BJ (cell line): Measurements from ENCODE around the gene CD3E. TPM values are rescaled to one million over a fixed set of nuclear protein-coding genes. Genes with fewer than 3 reads are reported as not detected.

Source experiments
- CTCF ChIA-PET: fragments of 350-600 bp; formaldehyde crosslinking; extraction: SDS; loops from one replicate; lab custom pipeline; 2021; ENCODE audit warnings: antibody characterized with exemption, inconsistent platforms; lab: Yijun Ruan, JAX
- POLR2A ChIA-PET: fragments of 300-600 bp; sonication (Branson Sonifier 250); formaldehyde crosslinking; extraction: SDS; loops from one replicate; lab custom pipeline; 2021; ENCODE audit warnings: antibody characterized with exemption; lab: Charles Lee
- DNase-seq: peaks from one replicate; pipeline ENCODE4 v3.0.0-alpha.2; 2011; ENCODE audit warnings: low read depth
- H3K27me3 ChIP-seq: 2 replicates; pipeline ENCODE4 v1.6.0; 2011; ENCODE audit warnings: low read length; ENCODE audit not compliant: control insufficient read depth, insufficient read depth
- H3K36me3 ChIP-seq: 2 replicates; pipeline ENCODE4 v1.5.1; 2011; ENCODE audit warnings: low read length; ENCODE audit not compliant: control insufficient read depth, insufficient read depth
- H3K4me3 ChIP-seq: 2 replicates; pipeline ENCODE4 v1.5.1; 2011; ENCODE audit warnings: low read depth, mild to moderate bottlenecking, control low read depth, low read length
- CTCF ChIP-seq: IDR thresholded peaks from 2 replicates; pipeline ENCODE4 v1.5.1; 2011; ENCODE audit warnings: low read depth, mild to moderate bottlenecking, control low read depth, inconsistent platforms, low read length, moderate library complexity; ENCODE audit not compliant: insufficient read depth
- polyA plus RNA-seq: library from polyadenylated mRNA; depleted of rRNA; stranded (reverse); fragments of >200 nt; gene quantifications from 2 replicates; pipeline ENCODE4 v1.2.3, GENCODE V29; 2011

CD3E gene
- polyA plus RNA-seq, 1 experiment = not detected

- Histone ChIP-seq H3K36me3 (no peaks in the 10 kb centered on the region), H3K27me3 (peaks cover 32% of the 10 kb centered on the region), H3K4me3 (no peak within 1 kb of the TSS)
- TF ChIP-seq CTCF = no peak
- DNase-seq = no peak
- ChIA-PET CTCF (no interaction called here), POLR2A (no interaction called here)
These were observed 40.6 kb upstream of the CD3E start, which contains the start of gene MPZL2 for GRCh38 chr11:118263695-118264568. TSS of gene MPZL2 (minus strand) at chr11:118264297. CDS start at chr11:118264153, 144 bp downstream.

DNA sequence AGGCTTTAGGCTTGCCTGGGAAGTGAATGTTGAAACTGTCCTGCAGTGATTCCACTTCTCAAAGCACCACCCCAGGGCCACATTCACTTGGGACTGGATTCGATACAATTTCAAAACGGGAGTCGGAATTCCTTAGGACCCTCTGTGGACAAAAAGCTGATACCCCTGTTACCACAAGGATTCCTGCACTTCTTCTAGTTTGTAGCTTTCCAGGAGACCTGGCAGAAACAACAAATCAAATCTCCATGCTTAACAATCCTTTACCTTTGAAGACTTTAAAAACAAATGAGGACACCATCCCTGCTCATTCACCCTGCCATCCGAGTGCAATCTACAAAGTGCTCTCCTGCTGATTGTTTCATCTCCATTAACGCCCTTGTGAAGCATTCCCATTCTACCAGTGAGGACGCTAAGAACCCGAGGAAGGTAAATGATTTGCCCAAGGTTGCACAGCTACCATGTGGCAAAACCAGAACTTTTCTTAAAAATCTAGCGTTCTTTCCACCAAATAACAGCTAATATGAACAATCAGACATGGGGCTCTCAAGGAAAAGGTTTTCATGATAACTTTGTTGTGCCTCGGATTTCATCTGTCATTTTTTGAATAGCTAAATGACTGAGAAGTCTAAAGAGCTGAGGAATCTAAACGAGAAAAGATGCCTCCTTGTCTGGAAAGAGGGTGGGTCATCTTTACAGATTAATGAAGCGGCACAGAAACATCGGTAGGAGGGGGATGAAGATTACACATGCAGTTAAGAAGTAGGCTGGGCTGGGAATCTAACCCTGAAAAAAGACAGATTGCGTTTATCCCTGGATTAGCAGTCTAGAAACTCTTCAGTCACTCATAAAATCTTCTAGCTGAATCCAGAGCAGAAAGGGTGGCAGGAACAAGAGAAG is 39.7 kb upstream of the CD3E start:
- Histone ChIP-seq H3K36me3 (no peaks in the 10 kb centered on the region), H3K4me3 (no peak overlapping the region), H3K27me3 (peaks cover 33% of the 10 kb centered on the region)
- no peak for TF ChIP-seq CTCF
- POLR2A ChIA-PET = no interaction called here
- DNase-seq = no peak
- CTCF ChIA-PET = interaction anchor here (1.3 to 1.7 kb wide), 3 partner anchors 11 to 66 kb away, joined by 4 to 6 read pairs (median 4); partner anchors contain the start of gene MPZL3

DNA sequence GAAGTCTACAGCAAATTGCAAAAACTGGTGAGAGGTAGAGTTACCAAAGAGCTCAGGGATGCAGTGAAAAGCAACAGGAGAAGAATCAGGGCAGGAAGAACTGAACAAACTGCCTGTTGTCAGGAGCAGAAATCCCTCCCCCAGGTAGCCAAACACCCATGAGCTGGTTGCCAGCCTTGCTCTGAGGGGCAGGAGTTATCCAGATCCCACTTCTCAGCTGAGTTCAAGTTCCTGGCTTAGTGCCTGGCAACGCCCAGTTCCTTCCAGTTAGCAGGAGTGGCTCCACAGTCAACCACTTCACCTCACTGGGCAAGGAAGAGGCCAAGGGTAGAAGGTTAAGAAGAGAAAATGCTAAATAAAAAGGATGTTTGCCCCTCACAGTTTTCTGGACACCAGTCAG is 38.6 kb upstream of the CD3E start:
- peaks cover 34% of the 10 kb centered on the region for H3K27me3 ChIP-seq
- no peak for DNase-seq
- H3K36me3 ChIP-seq = no peaks in the 10 kb centered on the region
- TF ChIP-seq CTCF = no peak
- ChIA-PET CTCF (interaction anchor here (1.3 to 1.7 kb wide), 3 partner anchors 10 to 67 kb away, joined by 4 to 6 read pairs (median 4); partner anchors contain the start of gene MPZL3), POLR2A (no interaction called here)
- no peak overlapping the region for H3K4me3 ChIP-seq

GRCh38 chr11:118267486-118267885 is 37.0 kb upstream of the CD3E start:
- ChIA-PET CTCF (no interaction called here), POLR2A (no interaction called here)
- no peak overlapping the region for H3K4me3 ChIP-seq
- no peak for TF ChIP-seq CTCF
- no peaks in the 10 kb centered on the region for H3K36me3 ChIP-seq
- H3K27me3 ChIP-seq = peaks cover 35% of the 10 kb centered on the region
- no peak for DNase-seq

- POLR2A ChIA-PET = no interaction called here
- H3K27me3 ChIP-seq = peaks cover 7% of the 10 kb centered on the region
- TF ChIP-seq CTCF = no peak
- CTCF ChIA-PET = no interaction called here
- H3K4me3 ChIP-seq = no peak overlapping the region
- no peaks in the 10 kb centered on the region for H3K36me3 ChIP-seq
- no peak for DNase-seq
These were observed 32.5 kb upstream of the CD3E start for GRCh38 chr11:118272001-118272400.
